HCT116 (cell line): ENCODE results near the gene PIK3CB. TPM values are rescaled to one million over a fixed set of nuclear protein-coding genes. Genes with fewer than 3 reads are reported as not detected.

ENCODE experiments used
- ATAC-seq: fragments of 200-7000 bp; cut with Tn5 transposase; 2 replicates; pipeline ENCODE4 v1.9.1; 2020; ENCODE audit warnings: mild to moderate bottlenecking, moderate library complexity
- BruUV-seq: library from RNA; stranded (reverse); fragments of 400-500 nt; replicated peaks from 2 replicates; lab custom pipeline; 2021; lab: Mats Ljungman, UMichigan
- CTCF ChIA-PET: fragments of 300-600 bp; sonication (Branson Sonifier 250); formaldehyde crosslinking; loops from one replicate; lab custom pipeline; 2021; ENCODE audit warnings: antibody characterized with exemption; lab: Charles Lee
- POLR2A ChIA-PET: fragments of 300-600, 350-600 bp; sonication (Branson Sonifier 250); formaldehyde crosslinking; loops from one replicate; lab custom pipeline; 2021; ENCODE audit warnings: antibody characterized with exemption; lab: Charles Lee
- RAD21 ChIA-PET, 2 experiments: fragments of 300-600 bp; sonication (Branson Sonifier 250); formaldehyde crosslinking; loops; one replicate each; lab custom pipeline; 2023; ENCODE audit warnings: low total read pairs in 2 of 2; ENCODE audit not compliant: uncharacterized antibody in 2 of 2, unreplicated experiment in 2 of 2, low non-redundant PET in 1 of 2; lab: Charles Lee
- DNase-seq: peaks from one replicate; pipeline ENCODE4 v3.0.0-alpha.2; 2010; ENCODE audit warnings: low read depth, low spot score
- H2AFZ ChIP-seq: fragments of 200-600 bp; shearing (Covaris generic), sonication (generic); 2 replicates; pipeline ENCODE4 v1.6.1; 2017; ENCODE audit warnings: low read depth, mixed run types, mixed read lengths, antibody characterized with exemption, low read length; ENCODE audit not compliant: poor library complexity, severe bottlenecking
- H3K27ac ChIP-seq: 2 replicates; pipeline ENCODE4 v1.5.1; 2012; ENCODE audit warnings: low read depth, low read length
- H3K27me3 ChIP-seq: fragments of 200-600 bp; sonication (generic); 2 replicates; pipeline ENCODE4 v1.6.1; 2016; ENCODE audit warnings: mixed run types, low read length, mixed read lengths; ENCODE audit not compliant: insufficient read depth
- H3K36me3 ChIP-seq, 2 experiments: fragments of 200-500 bp in 1 of 2; fragments of 200-600 bp in 1 of 2; sonication (Bioruptor generic) in 1 of 2; sonication (generic) in 1 of 2; 2 replicates each; pipeline versions ENCODE4 v1.5.1 to v1.6.1; 2014 to 2016; ENCODE audit warnings: low read length in 2 of 2, inconsistent platforms in 1 of 2, mixed read lengths in 1 of 2, mixed run types in 1 of 2; ENCODE audit not compliant: insufficient read depth in 2 of 2, control insufficient read depth in 1 of 2
- H3K4me1 ChIP-seq, 2 experiments: fragments of 200-600 bp in 1 of 2; sonication (generic) in 1 of 2; 2 replicates each; pipeline versions ENCODE4 v1.5.1 to v1.6.1; 2012 to 2017; ENCODE audit warnings: low read length in 2 of 2, inconsistent platforms in 1 of 2, mild to moderate bottlenecking in 1 of 2, mixed read lengths in 1 of 2, mixed run types in 1 of 2, moderate library complexity in 1 of 2; ENCODE audit not compliant: insufficient read depth in 2 of 2, control insufficient read depth in 1 of 2
- H3K4me2 ChIP-seq: fragments of 200-600 bp; sonication (generic); 2 replicates; pipeline ENCODE4 v1.6.1; 2017; ENCODE audit warnings: mixed run types, low read length, mixed read lengths
- H3K4me3 ChIP-seq, 2 experiments: fragments of 200-600 bp in 1 of 2; sonication (generic) in 1 of 2; replicated peaks in 1 of 2; 2 replicates each; pipeline ENCODE4 v1.5.1; 2011 to 2016; ENCODE audit warnings: low read length in 2 of 2, control low read depth in 1 of 2, low read depth in 1 of 2, mild to moderate bottlenecking in 1 of 2, mixed read lengths in 1 of 2, mixed run types in 1 of 2
- H3K79me2 ChIP-seq: fragments of 200-600 bp; sonication (generic); 2 replicates; pipeline ENCODE4 v1.6.1; 2017; ENCODE audit warnings: mild to moderate bottlenecking, mixed run types, low read length, moderate library complexity, mixed read lengths; ENCODE audit not compliant: insufficient read depth
- H3K9ac ChIP-seq: fragments of 200-600 bp; sonication (generic); 2 replicates; pipeline ENCODE4 v1.6.1; 2016; ENCODE audit warnings: low read length, mixed read lengths
- H3K9me2 ChIP-seq: fragments of 200-600 bp; sonication (generic), shearing (Covaris generic); 2 replicates; pipeline ENCODE4 v1.6.1; 2017; ENCODE audit warnings: mixed run types, mild to moderate bottlenecking, moderate library complexity; ENCODE audit not compliant: insufficient read depth
- H3K9me3 ChIP-seq, 2 experiments: fragments of 200-500 bp in 1 of 2; fragments of 200-600 bp in 1 of 2; sonication (Bioruptor generic) in 1 of 2; sonication (generic) in 1 of 2; 2 replicates each; pipeline ENCODE4 v1.6.1; 2014 to 2017; ENCODE audit warnings: low read length in 2 of 2, mixed read lengths in 2 of 2, inconsistent platforms in 1 of 2, low read depth in 1 of 2, mild to moderate bottlenecking in 1 of 2, mixed run types in 1 of 2, moderate library complexity in 1 of 2; ENCODE audit not compliant: control insufficient read depth in 1 of 2, insufficient read depth in 1 of 2
- H4K20me1 ChIP-seq: fragments of 200-600 bp; sonication (generic), shearing (Covaris generic); 2 replicates; pipeline ENCODE4 v1.6.1; 2017; ENCODE audit warnings: mixed run types, mild to moderate bottlenecking, moderate library complexity; ENCODE audit not compliant: insufficient read depth
- ATF3 ChIP-seq: IDR thresholded peaks from 2 replicates; pipeline ENCODE4 v1.6.1; 2012
- CBX3 ChIP-seq: IDR thresholded peaks from 2 replicates; pipeline ENCODE4 v1.6.1; 2012; ENCODE audit warnings: low read depth
- EGR1 ChIP-seq: IDR thresholded peaks from 2 replicates; pipeline ENCODE4 v1.6.1; 2012; ENCODE audit warnings: low read depth
- POLR2A ChIP-seq: IDR thresholded peaks from 2 replicates; pipeline ENCODE4 v1.7.0; 2011; ENCODE audit warnings: borderline replicate concordance; ENCODE audit not compliant: insufficient read depth, insufficient read length; ENCODE audit errors: extremely low read depth
- POLR2AphosphoS5 ChIP-seq: IDR thresholded peaks from 2 replicates; pipeline ENCODE4 v1.6.1; 2011; ENCODE audit warnings: mild to moderate bottlenecking, low read depth, low read length, moderate library complexity
- SIN3A ChIP-seq: IDR thresholded peaks from 2 replicates; pipeline ENCODE4 v1.6.1; 2012; ENCODE audit warnings: low read depth
- YY1 ChIP-seq: IDR thresholded peaks from 2 replicates; pipeline ENCODE4 v1.6.1; 2011; ENCODE audit warnings: low read length, low read depth, moderate library complexity, mild to moderate bottlenecking; ENCODE audit not compliant: insufficient replicate concordance; ENCODE audit errors: extremely low read depth
- ZNF274 ChIP-seq: fragments of 200-500 bp; sonication (Bioruptor generic); IDR thresholded peaks from 2 replicates; pipeline ENCODE4 v1.6.1; 2014; ENCODE audit warnings: mild to moderate bottlenecking, low read depth, low read length, inconsistent platforms
- intact Hi-C: fragments of 100-400 bp; cut with micrococcal nuclease; formaldehyde crosslinking; loops from 2 replicates; pipeline ENCODE4 v1.10.0; 2022
- total RNA-seq: library from RNA; stranded (reverse); gene quantifications from one replicate; pipeline ENCODE4 v1.2.1, GENCODE V29; 2021; ENCODE audit not compliant: unreplicated experiment
- TF ChIP-seq, protein P1 (sequence below): IDR thresholded peaks from 2 replicates; pipeline ENCODE4 v1.6.1; 2012; ENCODE audit warnings: low read depth
- TF ChIP-seq, protein P2 (sequence below): IDR thresholded peaks from 2 replicates; pipeline ENCODE4 v1.6.1; 2011; ENCODE audit warnings: mild to moderate bottlenecking, low read length, moderate library complexity; ENCODE audit not compliant: insufficient replicate concordance; ENCODE audit errors: extremely low read depth
- TF ChIP-seq, protein P3 (sequence below), 3 experiments: fragments of 200-600 bp in 1 of 3; sonication (generic) in 1 of 3; IDR thresholded peaks in 2 of 3; conservative IDR thresholded peaks in 1 of 3; 2 replicates each; pipeline ENCODE4 v1.5.1; 2012 to 2017; ENCODE audit warnings: low read depth in 2 of 3, low read length in 2 of 3, antibody characterized with exemption in 1 of 3, borderline replicate concordance in 1 of 3, control low read depth in 1 of 3, mild to moderate bottlenecking in 1 of 3, mixed read lengths in 1 of 3, mixed run types in 1 of 3, moderate library complexity in 1 of 3; ENCODE audit not compliant: insufficient read depth in 1 of 3

PIK3CB gene
- total RNA-seq, 1 experiment from 2014 or later, result 44.3 TPM

- no peaks in the 10 kb centered on the region for H3K27me3 ChIP-seq
- BruUV-seq, result no TSS peak
- H3K36me3 ChIP-seq, result peaks cover 0 to 8% of the 10 kb centered on the region in 2 experiments; a peak in 1 of 4 replicates
- no peak for DNase-seq
- H3K27ac ChIP-seq, result no peak overlapping the region
- no peak overlapping the region for H2AFZ ChIP-seq
- RAD21 ChIA-PET, result no interaction called here
- no peak overlapping the region for H3K9ac ChIP-seq
- no peak overlapping the region for H3K4me2 ChIP-seq
- CTCF ChIA-PET, result interaction anchor here (0.7 kb wide), 1 partner anchor 86 kb away, joined by 4 read pairs; no protein-coding TSS in a partner anchor
- no peak for ATAC-seq
- no peaks in the 10 kb centered on the region for H4K20me1 ChIP-seq
- POLR2A ChIA-PET, result no interaction called here
- H3K9me2 ChIP-seq, result no peaks in the 10 kb centered on the region
- H3K9me3 ChIP-seq, result no peaks in the 10 kb centered on the region
- no peak overlapping the region for H3K4me3 ChIP-seq
- intact Hi-C loops, result no loop called here
- H3K4me1 ChIP-seq, result peaks cover 7 to 18% of the 10 kb centered on the region in 2 experiments
- peaks cover 96% of the 10 kb centered on the region for H3K79me2 ChIP-seq
- no peak for TF ChIP-seq POLR2A
- no peak for TF ChIP-seq POLR2AphosphoS5
- TF ChIP-seq ZNF274, result no peak
These were observed 5.6 kb downstream of the PIK3CB start for GRCh38 chr3:138829097-138829496.

DNA sequence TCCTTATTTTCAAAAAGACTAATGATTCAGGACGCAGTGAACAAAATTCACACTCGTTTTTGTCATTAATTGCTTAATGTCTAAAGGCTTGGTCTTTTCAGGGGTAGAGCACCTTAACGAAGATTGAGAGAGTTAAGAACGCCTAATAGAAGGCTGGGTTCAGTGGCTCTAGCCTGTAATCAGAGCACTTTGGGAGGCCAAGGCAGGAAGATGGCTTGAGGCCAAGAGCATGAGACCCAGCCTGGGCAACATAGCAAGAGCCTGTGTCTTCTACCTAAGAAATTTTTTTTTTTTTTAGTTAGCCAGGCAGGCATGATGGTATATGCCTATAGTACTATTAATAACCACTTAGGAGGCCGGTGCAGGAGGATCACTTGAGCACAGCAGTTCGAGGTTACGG is 7.5 kb downstream of the PIK3CB start:
- intact Hi-C loops, result no loop called here
- H3K4me1 ChIP-seq, result peaks cover 14 to 22% of the 10 kb centered on the region in 2 experiments
- H3K9me2 ChIP-seq, result no peaks in the 10 kb centered on the region
- TF ChIP-seq, protein P1, sequence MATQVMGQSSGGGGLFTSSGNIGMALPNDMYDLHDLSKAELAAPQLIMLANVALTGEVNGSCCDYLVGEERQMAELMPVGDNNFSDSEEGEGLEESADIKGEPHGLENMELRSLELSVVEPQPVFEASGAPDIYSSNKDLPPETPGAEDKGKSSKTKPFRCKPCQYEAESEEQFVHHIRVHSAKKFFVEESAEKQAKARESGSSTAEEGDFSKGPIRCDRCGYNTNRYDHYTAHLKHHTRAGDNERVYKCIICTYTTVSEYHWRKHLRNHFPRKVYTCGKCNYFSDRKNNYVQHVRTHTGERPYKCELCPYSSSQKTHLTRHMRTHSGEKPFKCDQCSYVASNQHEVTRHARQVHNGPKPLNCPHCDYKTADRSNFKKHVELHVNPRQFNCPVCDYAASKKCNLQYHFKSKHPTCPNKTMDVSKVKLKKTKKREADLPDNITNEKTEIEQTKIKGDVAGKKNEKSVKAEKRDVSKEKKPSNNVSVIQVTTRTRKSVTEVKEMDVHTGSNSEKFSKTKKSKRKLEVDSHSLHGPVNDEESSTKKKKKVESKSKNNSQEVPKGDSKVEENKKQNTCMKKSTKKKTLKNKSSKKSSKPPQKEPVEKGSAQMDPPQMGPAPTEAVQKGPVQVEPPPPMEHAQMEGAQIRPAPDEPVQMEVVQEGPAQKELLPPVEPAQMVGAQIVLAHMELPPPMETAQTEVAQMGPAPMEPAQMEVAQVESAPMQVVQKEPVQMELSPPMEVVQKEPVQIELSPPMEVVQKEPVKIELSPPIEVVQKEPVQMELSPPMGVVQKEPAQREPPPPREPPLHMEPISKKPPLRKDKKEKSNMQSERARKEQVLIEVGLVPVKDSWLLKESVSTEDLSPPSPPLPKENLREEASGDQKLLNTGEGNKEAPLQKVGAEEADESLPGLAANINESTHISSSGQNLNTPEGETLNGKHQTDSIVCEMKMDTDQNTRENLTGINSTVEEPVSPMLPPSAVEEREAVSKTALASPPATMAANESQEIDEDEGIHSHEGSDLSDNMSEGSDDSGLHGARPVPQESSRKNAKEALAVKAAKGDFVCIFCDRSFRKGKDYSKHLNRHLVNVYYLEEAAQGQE, result no peak
- TF ChIP-seq, protein P2, sequence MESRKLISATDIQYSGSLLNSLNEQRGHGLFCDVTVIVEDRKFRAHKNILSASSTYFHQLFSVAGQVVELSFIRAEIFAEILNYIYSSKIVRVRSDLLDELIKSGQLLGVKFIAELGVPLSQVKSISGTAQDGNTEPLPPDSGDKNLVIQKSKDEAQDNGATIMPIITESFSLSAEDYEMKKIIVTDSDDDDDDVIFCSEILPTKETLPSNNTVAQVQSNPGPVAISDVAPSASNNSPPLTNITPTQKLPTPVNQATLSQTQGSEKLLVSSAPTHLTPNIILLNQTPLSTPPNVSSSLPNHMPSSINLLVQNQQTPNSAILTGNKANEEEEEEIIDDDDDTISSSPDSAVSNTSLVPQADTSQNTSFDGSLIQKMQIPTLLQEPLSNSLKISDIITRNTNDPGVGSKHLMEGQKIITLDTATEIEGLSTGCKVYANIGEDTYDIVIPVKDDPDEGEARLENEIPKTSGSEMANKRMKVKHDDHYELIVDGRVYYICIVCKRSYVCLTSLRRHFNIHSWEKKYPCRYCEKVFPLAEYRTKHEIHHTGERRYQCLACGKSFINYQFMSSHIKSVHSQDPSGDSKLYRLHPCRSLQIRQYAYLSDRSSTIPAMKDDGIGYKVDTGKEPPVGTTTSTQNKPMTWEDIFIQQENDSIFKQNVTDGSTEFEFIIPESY, result no peak
- TF ChIP-seq YY1 (no peak), POLR2A (no peak), CBX3 (no peak), SIN3A (no peak), ATF3 (no peak), EGR1 (no peak)
- TF ChIP-seq, protein P3, sequence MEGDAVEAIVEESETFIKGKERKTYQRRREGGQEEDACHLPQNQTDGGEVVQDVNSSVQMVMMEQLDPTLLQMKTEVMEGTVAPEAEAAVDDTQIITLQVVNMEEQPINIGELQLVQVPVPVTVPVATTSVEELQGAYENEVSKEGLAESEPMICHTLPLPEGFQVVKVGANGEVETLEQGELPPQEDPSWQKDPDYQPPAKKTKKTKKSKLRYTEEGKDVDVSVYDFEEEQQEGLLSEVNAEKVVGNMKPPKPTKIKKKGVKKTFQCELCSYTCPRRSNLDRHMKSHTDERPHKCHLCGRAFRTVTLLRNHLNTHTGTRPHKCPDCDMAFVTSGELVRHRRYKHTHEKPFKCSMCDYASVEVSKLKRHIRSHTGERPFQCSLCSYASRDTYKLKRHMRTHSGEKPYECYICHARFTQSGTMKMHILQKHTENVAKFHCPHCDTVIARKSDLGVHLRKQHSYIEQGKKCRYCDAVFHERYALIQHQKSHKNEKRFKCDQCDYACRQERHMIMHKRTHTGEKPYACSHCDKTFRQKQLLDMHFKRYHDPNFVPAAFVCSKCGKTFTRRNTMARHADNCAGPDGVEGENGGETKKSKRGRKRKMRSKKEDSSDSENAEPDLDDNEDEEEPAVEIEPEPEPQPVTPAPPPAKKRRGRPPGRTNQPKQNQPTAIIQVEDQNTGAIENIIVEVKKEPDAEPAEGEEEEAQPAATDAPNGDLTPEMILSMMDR (IDR thresholded peaks at IDR 0.05 in 2 of 3, conservative IDR thresholded peaks at IDR 0.05 in 1 of 3; ENCODE audit: borderline replicate concordance in 1 of 3, insufficient read depth in 1 of 3, low read depth in 2 of 3, low read length in 2 of 3), result no peak
- H3K27ac ChIP-seq, result no peak overlapping the region
- H3K4me2 ChIP-seq, result no peak overlapping the region
- ChIA-PET CTCF (no interaction called here), POLR2A (no interaction called here), RAD21 (no interaction called here)
- no peaks in the 10 kb centered on the region for H3K9me3 ChIP-seq
- no peaks in the 10 kb centered on the region for H3K27me3 ChIP-seq
- peaks cover 96% of the 10 kb centered on the region for H3K79me2 ChIP-seq
- ATAC-seq (no peak), DNase-seq (no peak)
- peaks cover 0 to 8% of the 10 kb centered on the region in 2 experiments; a peak in 1 of 4 replicates for H3K36me3 ChIP-seq
- no peaks in the 10 kb centered on the region for H4K20me1 ChIP-seq
- no TSS peak for BruUV-seq
- no peak overlapping the region for H3K9ac ChIP-seq
- no peak overlapping the region for H2AFZ ChIP-seq
- H3K4me3 ChIP-seq, result no peak overlapping the region
